NK-92 treated with Interleukin-12 subunit alpha and Interleukin-12 subunit beta, amount 100 ng/mL, for 24 hours (cell line): ENCODE results near the gene YWHAB.

Source experiments
- DNase-seq: peaks from one replicate; lab custom pipeline; 2025; lab: John Stamatoyannopoulos, UW

Gene YWHAB

GRCh38 chr20:44912189-44912588, 26.7 kb downstream of the YWHAB start:
- no peak for DNase-seq

GRCh38 chr20:44914924-44915323, 29.4 kb downstream of the YWHAB start:
- DNase-seq, result no peak

- no peak for DNase-seq
Measured at GRCh38 chr20:44916586-44916985, 31.1 kb downstream of the YWHAB start.

GRCh38 chr20:44917399-44917798, 31.9 kb downstream of the YWHAB start:
- no peak for DNase-seq

GRCh38 chr20:44918342-44918741, 32.8 kb downstream of the YWHAB start:
- DNase-seq, result no peak

- no peak for DNase-seq
Measured at GRCh38 chr20:44918761-44919160, 33.3 kb downstream of the YWHAB start.

- no peak for DNase-seq
Measured at GRCh38 chr20:44921447-44921846, 35.9 kb downstream of the YWHAB start.

GRCh38 chr20:44924541-44924940, 39.0 kb downstream of the YWHAB start:
- DNase-seq, result no peak

GRCh38 chr20:44928595-44928994, 43.1 kb downstream of the YWHAB start:
- no peak for DNase-seq

GRCh38 chr20:44930517-44931168, 45.1 kb downstream of the YWHAB start:
- DNase-seq, result no peak

GRCh38 chr20:44931911-44932310, 46.4 kb downstream of the YWHAB start:
- no peak for DNase-seq

- DNase-seq, result no peak
Measured at GRCh38 chr20:44932916-44933315, 47.4 kb downstream of the YWHAB start.

- DNase-seq, result no peak
Measured at GRCh38 chr20:44936510-44936909, 51.0 kb downstream of the YWHAB start.

- DNase-seq, result no peak
Measured at GRCh38 chr20:44938637-44939036, 53.1 kb downstream of the YWHAB start.

- no peak for DNase-seq
Measured at GRCh38 chr20:44941120-44941691, 55.7 kb downstream of the YWHAB start.

GRCh38 chr20:44942264-44942973, 56.9 kb downstream of the YWHAB start:
- no peak for DNase-seq

GRCh38 chr20:44943828-44944227, 58.3 kb downstream of the YWHAB start:
- DNase-seq, result no peak

- DNase-seq, result no peak
Measured at GRCh38 chr20:44945261-44945660, 59.8 kb downstream of the YWHAB start.

GRCh38 chr20:44946271-44946852, 60.9 kb downstream of the YWHAB start:
- no peak for DNase-seq

GRCh38 chr20:44948107-44948506, 62.6 kb downstream of the YWHAB start:
- DNase-seq, result no peak

- DNase-seq, result no peak
Measured at GRCh38 chr20:44948513-44948912, 63.0 kb downstream of the YWHAB start.

- DNase-seq, result no peak
Measured at GRCh38 chr20:44950368-44950767, 64.9 kb downstream of the YWHAB start.

GRCh38 chr20:44952731-44953130, 67.2 kb downstream of the YWHAB start:
- no peak for DNase-seq
